ENCODE results near the gene TRAF2.

- TF ChIP-seq PCBP1 (IDR thresholded peaks at IDR 0.05; ENCODE audit: borderline replicate concordance, low read depth, low read length) (no peak), GMEB2 (CRISPR knock-in tag; IDR thresholded peaks at IDR 0.05; ENCODE audit: low read depth) (no peak), ZBTB34 (CRISPR knock-in tag; IDR thresholded peaks at IDR 0.05) (no peak), ZNF552 (CRISPR knock-in tag; IDR thresholded peaks at IDR 0.05; ENCODE audit: borderline replicate concordance) (no peak), EZH2 (conservative IDR thresholded peaks at IDR 0.05; ENCODE audit: low read depth, low read length) (no peak), SMAD1 (CRISPR knock-in tag; IDR thresholded peaks at IDR 0.05; ENCODE audit: borderline replicate concordance, low read depth) (no peak), ASH2L (IDR thresholded peaks at IDR 0.05; ENCODE audit: insufficient read length, low read depth, low read length) (no peak), TBL1XR1 (IDR thresholded peaks at IDR 0.05; ENCODE audit: borderline replicate concordance, low read length, partially characterized antibody) (no peak), ATF3 (CRISPR knock-in tag; IDR thresholded peaks at IDR 0.05) (no peak), ZHX1 (CRISPR knock-in tag; IDR thresholded peaks at IDR 0.05; ENCODE audit: low read depth) (no peak)
- TF ChIP-seq, protein P1, sequence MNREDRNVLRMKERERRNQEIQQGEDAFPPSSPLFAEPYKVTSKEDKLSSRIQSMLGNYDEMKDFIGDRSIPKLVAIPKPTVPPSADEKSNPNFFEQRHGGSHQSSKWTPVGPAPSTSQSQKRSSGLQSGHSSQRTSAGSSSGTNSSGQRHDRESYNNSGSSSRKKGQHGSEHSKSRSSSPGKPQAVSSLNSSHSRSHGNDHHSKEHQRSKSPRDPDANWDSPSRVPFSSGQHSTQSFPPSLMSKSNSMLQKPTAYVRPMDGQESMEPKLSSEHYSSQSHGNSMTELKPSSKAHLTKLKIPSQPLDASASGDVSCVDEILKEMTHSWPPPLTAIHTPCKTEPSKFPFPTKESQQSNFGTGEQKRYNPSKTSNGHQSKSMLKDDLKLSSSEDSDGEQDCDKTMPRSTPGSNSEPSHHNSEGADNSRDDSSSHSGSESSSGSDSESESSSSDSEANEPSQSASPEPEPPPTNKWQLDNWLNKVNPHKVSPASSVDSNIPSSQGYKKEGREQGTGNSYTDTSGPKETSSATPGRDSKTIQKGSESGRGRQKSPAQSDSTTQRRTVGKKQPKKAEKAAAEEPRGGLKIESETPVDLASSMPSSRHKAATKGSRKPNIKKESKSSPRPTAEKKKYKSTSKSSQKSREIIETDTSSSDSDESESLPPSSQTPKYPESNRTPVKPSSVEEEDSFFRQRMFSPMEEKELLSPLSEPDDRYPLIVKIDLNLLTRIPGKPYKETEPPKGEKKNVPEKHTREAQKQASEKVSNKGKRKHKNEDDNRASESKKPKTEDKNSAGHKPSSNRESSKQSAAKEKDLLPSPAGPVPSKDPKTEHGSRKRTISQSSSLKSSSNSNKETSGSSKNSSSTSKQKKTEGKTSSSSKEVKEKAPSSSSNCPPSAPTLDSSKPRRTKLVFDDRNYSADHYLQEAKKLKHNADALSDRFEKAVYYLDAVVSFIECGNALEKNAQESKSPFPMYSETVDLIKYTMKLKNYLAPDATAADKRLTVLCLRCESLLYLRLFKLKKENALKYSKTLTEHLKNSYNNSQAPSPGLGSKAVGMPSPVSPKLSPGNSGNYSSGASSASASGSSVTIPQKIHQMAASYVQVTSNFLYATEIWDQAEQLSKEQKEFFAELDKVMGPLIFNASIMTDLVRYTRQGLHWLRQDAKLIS (CRISPR knock-in tag; IDR thresholded peaks at IDR 0.05) = no peak
- TF ChIP-seq, protein P2, sequence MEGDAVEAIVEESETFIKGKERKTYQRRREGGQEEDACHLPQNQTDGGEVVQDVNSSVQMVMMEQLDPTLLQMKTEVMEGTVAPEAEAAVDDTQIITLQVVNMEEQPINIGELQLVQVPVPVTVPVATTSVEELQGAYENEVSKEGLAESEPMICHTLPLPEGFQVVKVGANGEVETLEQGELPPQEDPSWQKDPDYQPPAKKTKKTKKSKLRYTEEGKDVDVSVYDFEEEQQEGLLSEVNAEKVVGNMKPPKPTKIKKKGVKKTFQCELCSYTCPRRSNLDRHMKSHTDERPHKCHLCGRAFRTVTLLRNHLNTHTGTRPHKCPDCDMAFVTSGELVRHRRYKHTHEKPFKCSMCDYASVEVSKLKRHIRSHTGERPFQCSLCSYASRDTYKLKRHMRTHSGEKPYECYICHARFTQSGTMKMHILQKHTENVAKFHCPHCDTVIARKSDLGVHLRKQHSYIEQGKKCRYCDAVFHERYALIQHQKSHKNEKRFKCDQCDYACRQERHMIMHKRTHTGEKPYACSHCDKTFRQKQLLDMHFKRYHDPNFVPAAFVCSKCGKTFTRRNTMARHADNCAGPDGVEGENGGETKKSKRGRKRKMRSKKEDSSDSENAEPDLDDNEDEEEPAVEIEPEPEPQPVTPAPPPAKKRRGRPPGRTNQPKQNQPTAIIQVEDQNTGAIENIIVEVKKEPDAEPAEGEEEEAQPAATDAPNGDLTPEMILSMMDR (CRISPR knock-in tag; IDR thresholded peaks at IDR 0.05) = no peak
- TF ChIP-seq, protein P3, sequence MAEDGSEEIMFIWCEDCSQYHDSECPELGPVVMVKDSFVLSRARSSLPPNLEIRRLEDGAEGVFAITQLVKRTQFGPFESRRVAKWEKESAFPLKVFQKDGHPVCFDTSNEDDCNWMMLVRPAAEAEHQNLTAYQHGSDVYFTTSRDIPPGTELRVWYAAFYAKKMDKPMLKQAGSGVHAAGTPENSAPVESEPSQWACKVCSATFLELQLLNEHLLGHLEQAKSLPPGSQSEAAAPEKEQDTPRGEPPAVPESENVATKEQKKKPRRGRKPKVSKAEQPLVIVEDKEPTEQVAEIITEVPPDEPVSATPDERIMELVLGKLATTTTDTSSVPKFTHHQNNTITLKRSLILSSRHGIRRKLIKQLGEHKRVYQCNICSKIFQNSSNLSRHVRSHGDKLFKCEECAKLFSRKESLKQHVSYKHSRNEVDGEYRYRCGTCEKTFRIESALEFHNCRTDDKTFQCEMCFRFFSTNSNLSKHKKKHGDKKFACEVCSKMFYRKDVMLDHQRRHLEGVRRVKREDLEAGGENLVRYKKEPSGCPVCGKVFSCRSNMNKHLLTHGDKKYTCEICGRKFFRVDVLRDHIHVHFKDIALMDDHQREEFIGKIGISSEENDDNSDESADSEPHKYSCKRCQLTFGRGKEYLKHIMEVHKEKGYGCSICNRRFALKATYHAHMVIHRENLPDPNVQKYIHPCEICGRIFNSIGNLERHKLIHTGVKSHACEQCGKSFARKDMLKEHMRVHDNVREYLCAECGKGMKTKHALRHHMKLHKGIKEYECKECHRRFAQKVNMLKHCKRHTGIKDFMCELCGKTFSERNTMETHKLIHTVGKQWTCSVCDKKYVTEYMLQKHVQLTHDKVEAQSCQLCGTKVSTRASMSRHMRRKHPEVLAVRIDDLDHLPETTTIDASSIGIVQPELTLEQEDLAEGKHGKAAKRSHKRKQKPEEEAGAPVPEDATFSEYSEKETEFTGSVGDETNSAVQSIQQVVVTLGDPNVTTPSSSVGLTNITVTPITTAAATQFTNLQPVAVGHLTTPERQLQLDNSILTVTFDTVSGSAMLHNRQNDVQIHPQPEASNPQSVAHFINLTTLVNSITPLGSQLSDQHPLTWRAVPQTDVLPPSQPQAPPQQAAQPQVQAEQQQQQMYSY (CRISPR knock-in tag; IDR thresholded peaks at IDR 0.05) = no peak
- TF ChIP-seq, protein P4, sequence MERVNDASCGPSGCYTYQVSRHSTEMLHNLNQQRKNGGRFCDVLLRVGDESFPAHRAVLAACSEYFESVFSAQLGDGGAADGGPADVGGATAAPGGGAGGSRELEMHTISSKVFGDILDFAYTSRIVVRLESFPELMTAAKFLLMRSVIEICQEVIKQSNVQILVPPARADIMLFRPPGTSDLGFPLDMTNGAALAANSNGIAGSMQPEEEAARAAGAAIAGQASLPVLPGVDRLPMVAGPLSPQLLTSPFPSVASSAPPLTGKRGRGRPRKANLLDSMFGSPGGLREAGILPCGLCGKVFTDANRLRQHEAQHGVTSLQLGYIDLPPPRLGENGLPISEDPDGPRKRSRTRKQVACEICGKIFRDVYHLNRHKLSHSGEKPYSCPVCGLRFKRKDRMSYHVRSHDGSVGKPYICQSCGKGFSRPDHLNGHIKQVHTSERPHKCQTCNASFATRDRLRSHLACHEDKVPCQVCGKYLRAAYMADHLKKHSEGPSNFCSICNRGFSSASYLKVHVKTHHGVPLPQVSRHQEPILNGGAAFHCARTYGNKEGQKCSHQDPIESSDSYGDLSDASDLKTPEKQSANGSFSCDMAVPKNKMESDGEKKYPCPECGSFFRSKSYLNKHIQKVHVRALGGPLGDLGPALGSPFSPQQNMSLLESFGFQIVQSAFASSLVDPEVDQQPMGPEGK (CRISPR knock-in tag; IDR thresholded peaks at IDR 0.05) = no peak
Observed at GRCh38 chr9:136961279-136962065, 75.2 kb downstream of the TRAF2 start.
